Astrocyte (in vitro differentiated cells and primary cell): ENCODE data around the gene IFITM5.

Experiments used
- CTCF ChIP-seq: IDR thresholded peaks from 2 replicates; pipeline ENCODE4 v1.5.1; 2011; ENCODE audit warnings: low read depth, mild to moderate bottlenecking, inconsistent platforms, low read length, moderate library complexity; ENCODE audit not compliant: insufficient read depth
- EZH2 ChIP-seq: IDR thresholded peaks from 2 replicates; pipeline ENCODE4 v1.6.1; 2012; ENCODE audit warnings: mild to moderate bottlenecking, low read length, inconsistent platforms; ENCODE audit not compliant: insufficient read depth

GRCh38 chr11:331358-332060 is 32.2 kb upstream of the IFITM5 start:
- no peak for TF ChIP-seq EZH2
- TF ChIP-seq CTCF: no peak
